ENCODE measurements around the gene ERBB2. TPM values are rescaled to one million over a fixed set of nuclear protein-coding genes. Genes with fewer than 3 reads are reported as not detected.

The ERBB2 gene
- total and polyA plus RNA-seq, 2 of the 13 experiments (the other 11 are each of a cell fraction or from before 2014, with no cell fraction given) = 57.7 to 64.1 TPM

- no peak for TF ChIP-seq CEBPZ (IDR thresholded peaks at IDR 0.05; ENCODE audit: low read length)
- TF ChIP-seq, protein P1, sequence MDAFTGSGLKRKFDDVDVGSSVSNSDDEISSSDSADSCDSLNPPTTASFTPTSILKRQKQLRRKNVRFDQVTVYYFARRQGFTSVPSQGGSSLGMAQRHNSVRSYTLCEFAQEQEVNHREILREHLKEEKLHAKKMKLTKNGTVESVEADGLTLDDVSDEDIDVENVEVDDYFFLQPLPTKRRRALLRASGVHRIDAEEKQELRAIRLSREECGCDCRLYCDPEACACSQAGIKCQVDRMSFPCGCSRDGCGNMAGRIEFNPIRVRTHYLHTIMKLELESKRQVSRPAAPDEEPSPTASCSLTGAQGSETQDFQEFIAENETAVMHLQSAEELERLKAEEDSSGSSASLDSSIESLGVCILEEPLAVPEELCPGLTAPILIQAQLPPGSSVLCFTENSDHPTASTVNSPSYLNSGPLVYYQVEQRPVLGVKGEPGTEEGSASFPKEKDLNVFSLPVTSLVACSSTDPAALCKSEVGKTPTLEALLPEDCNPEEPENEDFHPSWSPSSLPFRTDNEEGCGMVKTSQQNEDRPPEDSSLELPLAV (CRISPR knock-in tag; conservative IDR thresholded peaks at IDR 0.05; ENCODE audit: low read depth) = no peak
- peak; percentile 100 for TF ChIP-seq UBTF (CRISPR knock-in tag; IDR thresholded peaks at IDR 0.05)
- peak; percentile 74 for TF ChIP-seq PPARG (CRISPR knock-in tag; conservative IDR thresholded peaks at IDR 0.05)
- TF ChIP-seq MIER2 (CRISPR knock-in tag; IDR thresholded peaks at IDR 0.05) = 0 out of 2 replicates have a peak, but pooled peaks have one; percentile 44
- no peak for TF ChIP-seq ZNF780A (CRISPR knock-in tag; IDR thresholded peaks at IDR 0.05)
- TF ChIP-seq, protein P2, sequence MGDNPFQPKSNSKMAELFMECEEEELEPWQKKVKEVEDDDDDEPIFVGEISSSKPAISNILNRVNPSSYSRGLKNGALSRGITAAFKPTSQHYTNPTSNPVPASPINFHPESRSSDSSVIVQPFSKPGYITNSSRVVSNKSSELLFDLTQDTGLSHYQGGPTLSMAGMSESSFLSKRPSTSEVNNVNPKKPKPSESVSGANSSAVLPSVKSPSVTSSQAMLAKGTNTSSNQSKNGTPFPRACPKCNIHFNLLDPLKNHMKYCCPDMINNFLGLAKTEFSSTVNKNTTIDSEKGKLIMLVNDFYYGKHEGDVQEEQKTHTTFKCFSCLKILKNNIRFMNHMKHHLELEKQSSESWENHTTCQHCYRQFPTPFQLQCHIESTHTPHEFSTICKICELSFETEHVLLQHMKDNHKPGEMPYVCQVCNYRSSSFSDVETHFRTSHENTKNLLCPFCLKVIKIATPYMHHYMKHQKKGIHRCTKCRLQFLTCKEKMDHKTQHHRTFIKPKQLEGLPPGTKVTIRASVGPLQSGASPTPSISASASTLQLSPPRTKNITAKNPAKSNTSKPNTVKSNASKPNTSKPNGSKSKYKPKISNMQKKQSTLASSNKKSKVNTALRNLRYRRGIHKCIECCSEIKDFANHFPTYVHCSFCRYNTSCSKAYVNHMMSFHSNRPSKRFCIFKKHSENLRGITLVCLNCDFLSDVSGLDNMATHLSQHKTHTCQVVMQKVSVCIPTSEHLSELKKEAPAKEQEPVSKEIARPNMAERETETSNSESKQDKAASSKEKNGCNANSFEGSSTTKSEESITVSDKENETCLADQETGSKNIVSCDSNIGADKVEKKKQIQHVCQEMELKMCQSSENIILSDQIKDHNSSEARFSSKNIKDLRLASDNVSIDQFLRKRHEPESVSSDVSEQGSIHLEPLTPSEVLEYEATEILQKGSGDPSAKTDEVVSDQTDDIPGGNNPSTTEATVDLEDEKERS (CRISPR knock-in tag; IDR thresholded peaks at IDR 0.05) = peak; percentile 88
- TF ChIP-seq ZMAT3 (CRISPR knock-in tag; conservative IDR thresholded peaks at IDR 0.05) = peak; percentile 66; the same call in 1 of the 2 replicates
- TF ChIP-seq ZNF839 (CRISPR knock-in tag; IDR thresholded peaks at IDR 0.05; ENCODE audit: borderline replicate concordance) = peak; percentile 47; the same call in 1 of the 2 replicates
These were observed 31.6 kb upstream of the ERBB2 start, which contains the start of gene PNMT (continued) for GRCh38 chr17:39667945-39668924.
